Left ventricle myocardium inferior (tissue), 1 donor: ENCODE data around the gene LINGO4. TPM values are rescaled to one million over a fixed set of nuclear protein-coding genes. Genes with fewer than 3 reads are reported as not detected.

Source experiments
- DNase-seq: peaks from one replicate; pipeline ENCODE4 v3.0.0-alpha.2; 2020
- H3K27ac ChIP-seq: fragments of 200-600 bp; replicated peaks from 2 replicates; pipeline ENCODE4 v1.8.0; 2021
- H3K27me3 ChIP-seq: fragments of 200-600 bp; 2 replicates; pipeline ENCODE4 v1.8.0; 2021; ENCODE audit warnings: low read depth
- H3K36me3 ChIP-seq: fragments of 200-600 bp; 2 replicates; pipeline ENCODE4 v1.8.0; 2021
- H3K4me1 ChIP-seq: fragments of 200-600 bp; 2 replicates; pipeline ENCODE4 v1.8.0; 2021
- H3K4me3 ChIP-seq: fragments of 200-600 bp; 2 replicates; pipeline ENCODE4 v1.8.0; 2021; ENCODE audit warnings: mild to moderate bottlenecking, moderate library complexity
- H3K9me3 ChIP-seq: fragments of 200-600 bp; replicated peaks from 2 replicates; pipeline ENCODE4 v1.8.0; 2021
- intact Hi-C: fragments of 100-400 bp; cut with micrococcal nuclease; formaldehyde crosslinking; loops from one replicate; pipeline ENCODE4 v1.11.0; 2022
- total RNA-seq: library from RNA; stranded (reverse); fragmentation: NEBNext Ultra II Directional; extraction: Animal tissue kit (Norgen Biotek cat#: 25700); gene quantifications from one replicate; pipeline ENCODE4 v1.2.1, GENCODE V29; 2021
- TF ChIP-seq, protein P1 (sequence below): fragments of 200-600 bp; IDR thresholded peaks from 2 replicates; pipeline ENCODE4 v1.8.0; 2021; ENCODE audit warnings: antibody characterized with exemption, mild to moderate bottlenecking, borderline replicate concordance
- donor health status: DM: no; HTN: yes; CAD: no; lungs with severe emphysema.

Gene LINGO4
- total RNA-seq, 1 donor from 2014 or later: 0.77 TPM

DNA sequence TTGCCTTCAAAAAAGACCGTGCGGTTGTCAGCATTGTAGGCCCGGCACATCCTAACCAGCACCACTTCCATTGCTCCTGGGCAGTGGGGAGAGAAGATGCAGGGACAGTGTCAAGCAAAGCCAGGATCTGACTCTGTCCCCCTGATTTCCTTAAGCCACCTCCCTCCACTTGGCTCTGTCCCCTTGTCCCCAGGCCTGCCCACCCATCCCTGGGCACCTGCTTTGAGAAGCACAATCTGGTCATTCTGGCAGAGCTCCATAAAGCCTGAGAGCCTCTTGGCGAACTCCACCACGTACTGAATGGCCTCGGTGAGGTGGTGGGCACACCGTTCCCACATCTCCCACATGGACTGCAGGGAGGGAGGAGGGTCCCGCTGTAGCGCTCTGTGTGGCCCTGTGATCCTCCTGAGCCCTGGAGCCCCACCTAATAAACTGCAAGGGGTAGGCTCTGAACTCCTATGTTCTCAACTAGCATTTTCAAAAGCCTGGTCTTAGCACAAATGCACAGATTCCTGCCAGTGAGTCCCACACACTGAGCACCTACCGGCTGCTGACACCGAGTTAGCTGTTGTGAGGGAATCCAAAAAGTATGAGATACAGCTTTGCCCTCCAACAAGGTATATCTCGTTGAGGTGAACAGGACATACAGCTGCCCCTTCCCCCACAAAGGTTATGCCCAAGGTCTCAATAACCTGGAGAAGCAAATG is 8.2 kb upstream of the LINGO4 start:
- Histone ChIP-seq H3K9me3 (no peaks in the 10 kb centered on the region), H3K27me3 (no peaks in the 10 kb centered on the region), H3K4me3 (no peak overlapping the region), H3K36me3 (peaks cover 5% of the 10 kb centered on the region), H3K4me1 (no peaks in the 10 kb centered on the region), H3K27ac (no peak overlapping the region)
- intact Hi-C loops: no loop called here
- no peak for DNase-seq
- TF ChIP-seq, protein P1, sequence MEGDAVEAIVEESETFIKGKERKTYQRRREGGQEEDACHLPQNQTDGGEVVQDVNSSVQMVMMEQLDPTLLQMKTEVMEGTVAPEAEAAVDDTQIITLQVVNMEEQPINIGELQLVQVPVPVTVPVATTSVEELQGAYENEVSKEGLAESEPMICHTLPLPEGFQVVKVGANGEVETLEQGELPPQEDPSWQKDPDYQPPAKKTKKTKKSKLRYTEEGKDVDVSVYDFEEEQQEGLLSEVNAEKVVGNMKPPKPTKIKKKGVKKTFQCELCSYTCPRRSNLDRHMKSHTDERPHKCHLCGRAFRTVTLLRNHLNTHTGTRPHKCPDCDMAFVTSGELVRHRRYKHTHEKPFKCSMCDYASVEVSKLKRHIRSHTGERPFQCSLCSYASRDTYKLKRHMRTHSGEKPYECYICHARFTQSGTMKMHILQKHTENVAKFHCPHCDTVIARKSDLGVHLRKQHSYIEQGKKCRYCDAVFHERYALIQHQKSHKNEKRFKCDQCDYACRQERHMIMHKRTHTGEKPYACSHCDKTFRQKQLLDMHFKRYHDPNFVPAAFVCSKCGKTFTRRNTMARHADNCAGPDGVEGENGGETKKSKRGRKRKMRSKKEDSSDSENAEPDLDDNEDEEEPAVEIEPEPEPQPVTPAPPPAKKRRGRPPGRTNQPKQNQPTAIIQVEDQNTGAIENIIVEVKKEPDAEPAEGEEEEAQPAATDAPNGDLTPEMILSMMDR: no peak

DNA sequence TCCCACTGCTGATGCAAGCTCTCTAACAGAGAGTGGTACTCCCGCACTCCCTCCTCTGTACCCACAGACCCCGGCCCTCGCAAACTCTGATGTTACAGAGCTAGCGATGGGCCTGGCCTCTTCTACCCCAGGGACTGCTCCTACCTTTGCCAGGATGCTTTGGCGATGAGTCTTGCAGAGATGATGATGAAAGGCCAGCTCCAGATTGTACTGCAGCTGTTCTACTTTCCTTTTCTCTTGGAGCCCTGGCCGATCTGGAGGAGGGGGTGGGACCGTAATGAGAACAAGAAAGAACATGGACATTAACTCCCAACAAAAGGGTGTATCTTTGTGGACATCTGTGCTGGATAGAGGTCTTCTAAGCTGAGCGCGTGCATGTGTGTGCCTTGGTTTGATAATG is 6.0 kb upstream of the LINGO4 start:
- no peak for DNase-seq
- H3K9me3 ChIP-seq: no peaks in the 10 kb centered on the region
- no peaks in the 10 kb centered on the region for H3K4me1 ChIP-seq
- H3K36me3 ChIP-seq: no peaks in the 10 kb centered on the region
- TF ChIP-seq, protein P1: no peak
- no peaks in the 10 kb centered on the region for H3K27me3 ChIP-seq
- H3K27ac ChIP-seq: no peak overlapping the region
- no peak overlapping the region for H3K4me3 ChIP-seq
- intact Hi-C loops: no loop called here

DNA sequence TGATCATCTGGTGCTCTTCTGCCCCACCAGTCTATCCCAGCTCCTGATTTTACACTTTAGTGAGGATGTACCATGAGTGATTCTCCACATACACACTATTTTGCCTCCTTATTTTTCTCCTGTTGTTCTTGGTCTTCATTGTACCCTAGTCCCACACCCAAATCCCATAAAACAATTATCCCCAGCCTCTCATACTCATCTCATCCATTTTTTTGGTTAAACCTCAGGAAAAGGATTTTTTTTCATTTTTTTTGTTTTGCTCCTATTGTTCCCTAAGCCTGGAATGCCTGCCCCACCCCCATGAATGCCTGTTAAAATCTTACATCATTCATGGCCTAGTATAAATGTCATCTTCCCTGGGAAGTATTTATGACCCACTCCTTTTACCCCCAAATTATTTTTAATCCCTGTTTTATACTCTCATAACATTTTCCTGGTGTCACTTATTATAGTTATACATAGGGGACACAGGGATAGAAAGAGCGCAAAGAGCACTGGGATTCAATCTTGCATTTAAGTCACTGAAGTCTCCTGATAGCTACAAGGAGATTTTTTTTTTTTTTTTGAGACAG is 4.9 kb upstream of the LINGO4 start:
- H3K9me3 ChIP-seq: no peaks in the 10 kb centered on the region
- DNase-seq: no peak
- intact Hi-C loops: no loop called here
- no peaks in the 10 kb centered on the region for H3K27me3 ChIP-seq
- H3K36me3 ChIP-seq: no peaks in the 10 kb centered on the region
- TF ChIP-seq, protein P1: no peak
- H3K4me3 ChIP-seq: no peak overlapping the region
- no peaks in the 10 kb centered on the region for H3K4me1 ChIP-seq
- no peak overlapping the region for H3K27ac ChIP-seq

DNA sequence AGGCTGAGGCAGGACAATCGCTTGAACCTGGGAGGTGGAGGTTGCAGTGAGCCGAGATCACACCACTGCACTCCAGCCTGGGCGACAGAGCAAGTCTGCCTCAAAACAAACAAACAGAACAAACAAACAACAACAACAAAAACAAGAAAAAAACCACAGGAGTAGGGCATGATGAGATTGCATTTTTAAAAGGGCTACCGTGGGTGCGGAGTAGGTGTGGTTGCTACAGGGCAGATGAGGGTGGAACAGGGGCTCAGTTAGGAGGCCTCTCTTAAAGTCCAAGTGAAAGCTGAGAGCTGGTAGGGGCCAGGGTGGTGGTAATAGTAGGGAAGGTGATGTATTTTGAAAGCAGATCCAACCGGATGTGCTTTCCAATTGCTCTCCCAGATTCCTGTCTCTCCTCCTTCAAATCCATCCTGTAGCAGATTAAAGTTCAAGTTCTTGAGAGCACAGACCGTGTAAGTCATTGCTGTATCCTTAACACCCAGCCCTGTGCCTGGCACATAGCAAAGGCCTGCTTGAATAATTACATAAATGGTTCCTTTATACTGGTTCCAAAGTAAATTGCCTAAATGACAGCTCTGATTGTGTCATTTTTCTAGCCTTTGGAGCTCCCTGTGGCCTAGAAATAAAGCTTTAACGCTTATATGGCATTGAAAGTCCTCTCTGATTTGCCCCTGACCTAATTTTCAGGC is 4.2 kb upstream of the LINGO4 start:
- Histone ChIP-seq H3K27me3 (peaks cover 4% of the 10 kb centered on the region), H3K9me3 (no peaks in the 10 kb centered on the region), H3K27ac (no peak overlapping the region), H3K4me3 (no peak overlapping the region), H3K4me1 (no peaks in the 10 kb centered on the region), H3K36me3 (no peaks in the 10 kb centered on the region)
- TF ChIP-seq, protein P1: no peak
- intact Hi-C loops: no loop called here
- DNase-seq: no peak

DNA sequence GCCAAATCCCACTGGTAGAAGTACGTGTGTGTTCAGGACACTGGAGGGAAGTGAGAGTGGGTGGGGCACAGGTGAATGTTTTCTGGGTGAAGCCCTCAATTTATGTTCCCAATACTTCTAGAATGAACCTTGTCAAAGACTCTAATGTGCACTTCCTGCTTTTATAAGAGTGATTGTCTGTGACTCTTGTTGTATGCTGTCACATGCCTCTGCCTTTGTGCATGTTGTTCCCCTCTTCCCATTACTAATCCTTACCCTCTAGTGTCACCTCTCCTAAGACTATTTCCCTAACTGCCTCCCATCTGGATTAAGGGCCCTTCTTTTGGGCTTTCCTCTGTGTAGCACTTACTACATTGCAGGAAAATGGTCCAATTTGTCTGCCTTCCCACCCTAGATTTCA is 2.5 kb upstream of the LINGO4 start:
- intact Hi-C loops: no loop called here
- Histone ChIP-seq H3K36me3 (no peaks in the 10 kb centered on the region), H3K27me3 (peaks cover 4% of the 10 kb centered on the region), H3K4me3 (no peak overlapping the region), H3K4me1 (no peaks in the 10 kb centered on the region), H3K9me3 (no peaks in the 10 kb centered on the region), H3K27ac (no peak overlapping the region)
- TF ChIP-seq, protein P1: no peak
- no peak for DNase-seq
